Cardiac fibroblast (primary cell): Measurements from ENCODE around the gene WDR20.
"Not testable (repeated sequence)": the region's sequence is repeated elsewhere in the genome, so short reads cannot be mapped to it uniquely, and the experiment has no call there.

Experiments used
- DNase-seq, 2 donors: peaks; one replicate each; pipeline versions ENCODE4 v3.0.0 to v3.0.0-alpha.2; 2010; ENCODE audit warnings: low read depth in 2 of 2
- H3K4me3 ChIP-seq, 2 donors: replicated peaks in 1 of 2; 1 replicate in 1 of 2; 2 replicates in 1 of 2; pipeline ENCODE4 v1.5.1; 2011; ENCODE audit warnings: low read depth in 2 of 2, low read length in 2 of 2, mild to moderate bottlenecking in 2 of 2, moderate library complexity in 1 of 2
- TF ChIP-seq, protein P1 (sequence below): IDR thresholded peaks from one replicate; pipeline ENCODE4 v1.5.1; 2011; ENCODE audit warnings: low read depth, mild to moderate bottlenecking, low read length, inconsistent platforms

WDR20 gene

GRCh38 chr14:102234331-102235264, 94.9 kb downstream of the WDR20 start:
- TF ChIP-seq, protein P1, sequence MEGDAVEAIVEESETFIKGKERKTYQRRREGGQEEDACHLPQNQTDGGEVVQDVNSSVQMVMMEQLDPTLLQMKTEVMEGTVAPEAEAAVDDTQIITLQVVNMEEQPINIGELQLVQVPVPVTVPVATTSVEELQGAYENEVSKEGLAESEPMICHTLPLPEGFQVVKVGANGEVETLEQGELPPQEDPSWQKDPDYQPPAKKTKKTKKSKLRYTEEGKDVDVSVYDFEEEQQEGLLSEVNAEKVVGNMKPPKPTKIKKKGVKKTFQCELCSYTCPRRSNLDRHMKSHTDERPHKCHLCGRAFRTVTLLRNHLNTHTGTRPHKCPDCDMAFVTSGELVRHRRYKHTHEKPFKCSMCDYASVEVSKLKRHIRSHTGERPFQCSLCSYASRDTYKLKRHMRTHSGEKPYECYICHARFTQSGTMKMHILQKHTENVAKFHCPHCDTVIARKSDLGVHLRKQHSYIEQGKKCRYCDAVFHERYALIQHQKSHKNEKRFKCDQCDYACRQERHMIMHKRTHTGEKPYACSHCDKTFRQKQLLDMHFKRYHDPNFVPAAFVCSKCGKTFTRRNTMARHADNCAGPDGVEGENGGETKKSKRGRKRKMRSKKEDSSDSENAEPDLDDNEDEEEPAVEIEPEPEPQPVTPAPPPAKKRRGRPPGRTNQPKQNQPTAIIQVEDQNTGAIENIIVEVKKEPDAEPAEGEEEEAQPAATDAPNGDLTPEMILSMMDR = no peak
- peak; percentile 44 to 47 for DNase-seq
- peak overlapping the region; percentile 27 to 56 for H3K4me3 ChIP-seq

GRCh38 chr14:102235275-102235897, 95.7 kb downstream of the WDR20 start:
- TF ChIP-seq, protein P1 = peak; percentile 91
- H3K4me3 ChIP-seq = peak overlapping the region; percentile 27 to 56
- DNase-seq = peak; percentile 95 to 96

GRCh38 chr14:102236026-102236425, 96.3 kb downstream of the WDR20 start:
- no peak for DNase-seq
- H3K4me3 ChIP-seq = no peak overlapping the region
- TF ChIP-seq, protein P1 = no peak

DNA sequence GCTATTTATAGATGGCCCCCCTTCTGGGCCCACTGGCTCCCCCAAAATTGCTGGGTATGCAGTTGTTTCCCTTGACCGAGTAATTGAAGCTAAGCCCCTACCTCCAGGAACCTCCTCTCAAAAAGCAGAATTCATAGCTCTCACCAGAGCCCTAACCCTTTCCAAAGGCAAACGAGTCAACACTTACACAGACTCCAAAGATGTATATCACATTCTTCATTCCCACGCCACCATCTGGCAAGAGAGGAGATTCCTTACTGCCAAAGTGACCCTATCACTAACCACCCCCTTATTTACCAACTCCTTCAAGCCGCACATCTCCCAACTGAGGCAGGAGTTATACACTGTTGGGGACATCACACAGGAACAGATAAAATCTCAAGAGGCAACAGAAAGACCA, 98.4 kb downstream of the WDR20 start:
- TF ChIP-seq, protein P1 = no peak
- DNase-seq = no peak
- H3K4me3 ChIP-seq = no peak overlapping the region

DNA sequence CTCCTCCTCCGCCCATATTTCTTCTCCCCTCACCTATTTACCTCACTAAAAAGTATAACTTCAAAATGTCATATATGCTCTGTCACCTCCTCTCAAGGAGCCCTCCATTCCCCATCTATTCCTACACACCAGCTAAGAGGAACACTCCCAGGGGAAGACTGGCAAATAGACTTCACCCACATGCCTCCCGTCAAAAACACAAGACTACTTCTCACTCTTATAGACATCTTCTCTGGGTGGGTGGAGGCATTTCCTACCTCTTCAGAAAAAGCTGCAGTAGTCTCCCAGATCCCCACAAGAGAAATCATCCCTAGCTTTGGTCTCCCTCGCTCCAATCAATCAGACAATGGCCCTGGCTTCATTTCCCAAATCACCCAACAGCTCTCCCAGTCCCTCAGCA, 99.1 kb downstream of the WDR20 start:
- TF ChIP-seq, protein P1 = no peak
- no peak overlapping the region for H3K4me3 ChIP-seq
- no peak for DNase-seq

- TF ChIP-seq, protein P1 = no peak
- H3K4me3 ChIP-seq = no peak overlapping the region
- no peak for DNase-seq
Observed at GRCh38 chr14:102239231-102239630, 99.5 kb downstream of the WDR20 start.

DNA sequence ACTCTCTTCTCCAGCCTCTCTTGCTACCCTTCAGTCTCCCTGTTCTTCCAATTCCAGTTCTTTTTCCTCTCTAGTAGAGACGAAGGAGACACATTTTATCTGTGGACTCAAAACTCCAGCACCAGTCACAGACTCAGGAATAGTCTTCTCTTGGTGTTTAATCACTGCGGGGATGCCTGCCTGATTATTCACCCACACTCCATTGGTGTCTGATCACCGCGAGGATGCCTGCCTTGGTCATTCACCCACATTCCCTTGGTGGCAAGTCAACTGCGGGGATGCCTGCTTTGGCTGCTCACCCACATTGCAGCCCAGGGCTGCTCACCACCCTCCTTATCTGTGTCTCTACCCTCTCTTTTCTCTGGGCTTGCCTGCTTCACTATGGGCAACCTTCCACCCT, 100.8 kb downstream of the WDR20 start:
- peak in 1 of 2 donors; percentile 62 for DNase-seq
- not testable (repeated sequence) for H3K4me3 ChIP-seq
